GM21447 (cell line): ENCODE measurements around the gene BRME1.

Experiments
- ATAC-seq: cut with Tn5 transposase; IDR thresholded peaks from one replicate; pipeline ENCODE4 v1.9.1; 2021; ENCODE audit not compliant: unreplicated experiment

Gene BRME1

DNA sequence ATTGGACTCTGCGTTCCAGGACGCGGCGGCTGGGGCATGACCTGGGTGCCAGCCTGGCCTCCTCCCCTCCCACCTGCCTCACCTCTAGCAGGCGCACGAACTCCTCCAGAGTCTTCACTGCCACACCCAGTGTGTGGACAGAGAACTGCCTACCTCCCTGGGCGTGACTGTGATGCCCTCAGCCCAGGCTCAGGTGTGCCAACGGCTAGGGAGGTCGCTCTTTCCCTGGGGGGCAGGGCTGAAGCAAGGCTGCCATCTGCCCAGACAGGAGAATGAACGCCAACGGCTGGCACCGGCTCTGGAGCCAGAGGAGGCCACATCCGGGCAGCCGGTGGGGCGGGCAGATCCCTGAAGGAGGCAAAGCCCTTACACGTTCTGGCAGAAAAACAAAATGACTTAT lies 17.6 kb downstream of the BRME1 start:
- ATAC-seq = no peak

DNA sequence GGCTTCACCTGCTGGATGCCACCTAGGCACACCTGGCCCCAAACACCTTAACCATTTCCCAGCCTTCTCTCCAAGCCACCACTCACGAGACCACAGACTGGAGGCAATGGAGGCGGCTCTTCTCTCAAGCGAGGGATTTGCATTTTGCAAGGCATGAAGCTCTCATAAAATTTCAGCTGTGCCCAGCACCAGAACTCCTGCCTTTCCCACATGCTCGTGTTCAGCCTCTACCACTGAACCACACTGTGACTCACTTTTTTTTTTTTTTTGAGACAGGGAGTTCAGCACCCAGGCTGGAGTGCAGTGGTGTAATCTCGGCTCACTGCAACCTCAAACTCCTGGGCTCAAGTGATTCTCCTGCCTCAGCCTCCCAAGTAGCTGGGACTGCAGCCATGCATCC lies 18.4 kb downstream of the BRME1 start:
- no peak for ATAC-seq

DNA sequence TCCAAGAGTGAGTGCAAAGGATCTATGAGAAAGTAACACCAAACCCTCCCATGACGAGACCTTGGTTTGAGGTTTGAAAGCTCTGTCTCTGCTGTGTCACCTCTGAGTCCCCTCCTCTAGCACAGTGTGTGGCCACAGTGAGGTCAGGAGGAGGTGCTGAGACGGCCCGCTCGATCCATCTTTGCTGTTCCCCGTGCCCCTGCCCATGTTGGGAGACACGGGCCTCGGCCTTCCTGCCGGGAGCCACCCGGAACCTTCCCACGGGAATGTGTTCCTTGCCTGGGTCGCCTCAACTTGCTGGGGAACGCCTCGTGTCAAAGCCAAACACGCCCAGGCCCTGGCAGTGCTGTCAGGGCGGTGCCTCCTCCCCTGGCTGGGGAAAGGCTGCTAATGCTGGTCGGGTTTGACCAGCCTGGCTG lies 18.9 kb downstream of the BRME1 start:
- no peak for ATAC-seq

DNA sequence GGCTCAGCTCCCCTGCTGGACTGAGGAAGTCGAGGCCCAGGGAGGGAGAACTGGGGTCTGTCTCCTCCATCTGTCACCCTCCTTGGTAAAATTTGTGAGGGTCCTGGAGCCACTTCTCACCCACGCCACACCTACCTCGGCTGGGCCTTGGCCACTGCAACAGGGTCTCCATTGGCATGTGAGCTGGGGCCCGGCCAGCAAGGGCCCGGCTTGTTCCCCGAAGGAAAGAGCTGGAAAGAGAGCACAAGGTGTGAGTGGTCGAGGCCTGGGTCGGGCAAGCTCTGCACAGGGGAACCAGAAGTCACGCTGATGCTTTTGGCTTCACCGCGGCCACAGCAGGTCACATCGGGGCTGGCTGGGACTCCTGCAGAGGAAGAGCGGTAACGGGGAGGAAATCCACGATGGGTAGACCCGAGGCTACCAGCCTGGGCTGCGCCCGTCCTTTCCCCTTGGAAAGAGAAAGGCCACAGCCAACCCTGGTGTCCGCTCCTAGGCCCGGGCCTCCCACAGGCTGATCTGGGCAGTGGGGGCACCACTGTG lies 20.0 kb downstream of the BRME1 start:
- ATAC-seq = no peak

DNA sequence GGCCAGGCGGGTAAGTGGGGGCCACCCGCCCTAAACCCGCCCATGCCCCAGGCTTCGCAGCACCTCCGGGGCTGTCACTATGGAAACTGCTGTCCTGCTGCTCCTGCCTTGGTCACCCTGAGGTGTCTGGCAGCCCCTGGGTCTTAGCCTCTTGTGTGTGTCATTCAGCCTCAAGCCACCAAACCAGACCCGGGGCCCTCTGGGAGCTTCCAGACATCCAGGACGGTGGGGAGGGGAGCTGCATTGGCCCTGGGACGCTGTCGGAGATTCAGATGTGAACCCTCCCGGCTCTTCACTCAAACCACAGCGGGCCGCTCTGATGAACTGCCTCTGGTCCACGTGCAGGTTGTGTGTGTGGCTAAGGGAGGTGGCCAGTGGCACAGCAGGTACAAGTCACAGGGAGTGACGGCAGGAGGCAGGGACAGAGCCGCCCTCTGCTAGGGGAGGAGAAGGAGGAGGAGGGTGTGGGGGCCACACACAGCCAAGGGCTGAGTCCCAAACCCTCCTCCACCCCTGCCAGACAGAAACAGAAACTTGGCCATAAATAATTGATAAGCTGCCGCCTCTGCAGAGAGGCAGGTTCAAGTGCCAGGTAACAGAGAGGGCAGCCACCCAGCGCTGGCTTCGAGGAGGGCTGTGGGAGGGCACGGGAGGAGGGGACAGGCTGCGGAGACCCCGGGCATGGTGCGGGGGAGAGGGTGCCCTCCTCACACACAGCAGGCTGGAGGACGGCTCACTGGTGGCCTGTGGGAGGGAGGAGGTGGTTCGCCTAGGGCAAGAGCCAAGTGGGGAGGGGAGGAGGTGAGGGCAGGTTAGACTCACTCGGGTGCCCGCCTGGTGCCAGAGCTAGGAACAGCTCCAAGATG lies 21.0 kb downstream of the BRME1 start:
- ATAC-seq = no peak

DNA sequence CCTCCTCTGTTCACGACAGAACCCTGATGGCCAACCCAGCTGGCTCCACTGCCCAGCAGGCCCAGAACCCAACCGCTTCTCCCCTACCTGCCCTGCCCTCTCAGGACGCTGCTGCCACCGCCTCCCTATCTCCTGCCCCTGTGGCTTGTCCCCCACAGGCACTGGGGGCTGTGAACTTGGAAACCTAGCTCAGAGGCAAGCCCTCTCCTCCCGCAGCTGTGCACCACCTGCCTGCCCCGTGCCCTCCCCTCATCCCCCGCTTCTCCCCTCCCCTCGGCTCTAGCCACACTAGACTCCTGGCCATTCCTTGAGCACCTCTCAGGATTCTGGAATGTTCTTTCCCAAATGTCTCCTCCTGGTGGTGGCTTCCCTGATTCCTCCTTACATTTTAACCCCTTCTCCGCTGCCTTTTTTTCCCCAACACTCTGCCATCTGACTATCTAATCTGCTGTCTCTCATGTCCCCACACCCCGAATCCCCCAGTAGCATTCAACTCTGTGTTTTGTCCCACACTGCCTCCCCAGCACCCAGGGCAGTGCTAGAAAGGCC lies 22.3 kb downstream of the BRME1 start:
- ATAC-seq = no peak

DNA sequence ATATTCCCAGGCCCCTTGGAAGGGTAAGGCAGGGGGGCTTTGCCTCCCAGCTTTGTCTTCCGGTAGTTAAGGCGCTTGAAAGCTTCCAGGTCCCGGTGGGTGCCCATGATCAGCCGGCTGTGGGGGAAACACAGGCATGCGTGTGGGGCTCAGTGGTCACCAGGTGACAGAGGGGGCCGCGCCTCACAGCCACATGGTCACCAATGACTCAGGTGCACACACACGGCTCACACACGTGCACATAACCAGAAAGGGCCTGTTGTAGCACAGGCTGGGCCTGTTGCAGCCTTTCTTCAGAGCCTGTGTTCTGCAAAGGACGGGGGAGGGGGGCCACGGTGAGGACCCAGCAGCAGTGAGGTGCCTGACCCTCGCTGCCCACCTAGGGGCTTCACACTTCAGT lies 23.1 kb downstream of the BRME1 start:
- ATAC-seq = no peak

DNA sequence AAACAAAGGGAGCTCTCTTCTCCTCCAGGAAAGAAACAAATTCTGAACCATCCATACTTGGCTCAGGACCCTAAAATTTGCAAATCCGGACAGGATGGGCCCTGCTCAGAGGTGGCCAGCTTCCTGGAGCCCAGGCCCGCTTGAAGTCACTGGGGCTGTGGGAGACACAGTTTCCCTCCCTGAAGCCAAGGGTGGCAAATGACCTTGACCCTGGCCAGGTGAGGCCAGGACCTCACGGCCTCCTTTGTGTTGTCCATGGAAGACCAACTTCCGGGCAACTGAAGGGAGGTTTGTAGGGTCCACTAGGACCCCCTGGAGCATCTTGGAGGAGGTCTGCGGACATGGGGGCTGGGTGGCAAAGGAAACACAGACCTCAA lies 23.5 kb downstream of the BRME1 start:
- no peak for ATAC-seq

DNA sequence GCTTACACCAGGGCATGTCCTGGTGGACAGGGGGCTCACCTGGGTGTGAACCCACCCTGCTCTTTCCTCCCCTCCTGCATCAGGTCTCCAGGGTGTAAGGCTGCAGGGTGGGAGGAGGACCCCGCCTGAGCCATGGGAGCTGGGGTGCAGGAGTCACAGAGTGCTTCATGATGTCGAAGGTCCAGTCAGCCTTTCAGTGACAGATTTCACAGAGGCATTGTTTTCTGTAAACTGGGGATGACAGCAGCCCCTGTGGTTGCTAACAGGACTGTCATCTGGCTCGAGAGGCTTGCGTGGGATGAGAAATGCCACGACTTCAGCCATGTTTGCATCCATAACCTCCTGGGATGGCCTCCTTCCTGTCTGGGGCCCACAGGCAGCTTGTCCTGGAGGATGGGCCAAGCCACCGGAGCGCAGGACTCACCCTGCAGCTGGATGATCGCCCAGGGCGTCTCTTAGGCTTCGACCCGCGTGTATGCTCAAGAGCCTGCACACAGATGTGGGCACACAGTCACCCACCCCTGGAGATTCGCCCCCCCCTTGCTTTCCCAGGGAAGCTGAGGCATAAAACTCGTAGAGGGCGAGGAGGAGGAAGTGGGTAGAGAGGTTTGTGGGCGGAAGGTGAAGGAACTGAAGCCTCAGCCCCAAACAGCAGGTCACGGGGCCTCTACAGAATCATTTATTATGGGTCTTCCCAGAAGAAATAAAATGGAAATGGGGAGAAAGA lies 24.1 kb downstream of the BRME1 start:
- ATAC-seq = no peak

DNA sequence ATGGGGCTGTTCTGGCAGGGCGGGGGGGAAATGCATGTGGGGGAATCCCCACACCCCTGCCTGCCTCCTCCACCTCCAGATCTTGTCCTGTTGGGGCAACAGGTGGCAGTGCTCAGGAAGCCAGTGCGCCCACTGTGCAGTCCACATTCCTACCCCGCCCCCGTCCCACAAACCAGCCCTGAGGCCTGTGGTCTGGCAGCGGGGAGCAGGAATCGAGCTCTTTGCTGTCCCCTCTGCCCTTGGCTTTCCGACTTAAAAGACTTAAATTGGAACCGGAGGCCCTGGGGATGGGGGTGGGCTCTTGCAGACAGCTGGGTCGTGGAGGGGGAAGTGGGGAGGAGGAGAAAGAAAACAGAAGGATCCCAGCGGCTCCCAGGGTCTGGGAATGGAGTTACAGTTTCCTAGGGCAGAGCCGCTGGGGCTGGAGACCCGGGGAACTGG lies 24.6 kb downstream of the BRME1 start:
- no peak for ATAC-seq

DNA sequence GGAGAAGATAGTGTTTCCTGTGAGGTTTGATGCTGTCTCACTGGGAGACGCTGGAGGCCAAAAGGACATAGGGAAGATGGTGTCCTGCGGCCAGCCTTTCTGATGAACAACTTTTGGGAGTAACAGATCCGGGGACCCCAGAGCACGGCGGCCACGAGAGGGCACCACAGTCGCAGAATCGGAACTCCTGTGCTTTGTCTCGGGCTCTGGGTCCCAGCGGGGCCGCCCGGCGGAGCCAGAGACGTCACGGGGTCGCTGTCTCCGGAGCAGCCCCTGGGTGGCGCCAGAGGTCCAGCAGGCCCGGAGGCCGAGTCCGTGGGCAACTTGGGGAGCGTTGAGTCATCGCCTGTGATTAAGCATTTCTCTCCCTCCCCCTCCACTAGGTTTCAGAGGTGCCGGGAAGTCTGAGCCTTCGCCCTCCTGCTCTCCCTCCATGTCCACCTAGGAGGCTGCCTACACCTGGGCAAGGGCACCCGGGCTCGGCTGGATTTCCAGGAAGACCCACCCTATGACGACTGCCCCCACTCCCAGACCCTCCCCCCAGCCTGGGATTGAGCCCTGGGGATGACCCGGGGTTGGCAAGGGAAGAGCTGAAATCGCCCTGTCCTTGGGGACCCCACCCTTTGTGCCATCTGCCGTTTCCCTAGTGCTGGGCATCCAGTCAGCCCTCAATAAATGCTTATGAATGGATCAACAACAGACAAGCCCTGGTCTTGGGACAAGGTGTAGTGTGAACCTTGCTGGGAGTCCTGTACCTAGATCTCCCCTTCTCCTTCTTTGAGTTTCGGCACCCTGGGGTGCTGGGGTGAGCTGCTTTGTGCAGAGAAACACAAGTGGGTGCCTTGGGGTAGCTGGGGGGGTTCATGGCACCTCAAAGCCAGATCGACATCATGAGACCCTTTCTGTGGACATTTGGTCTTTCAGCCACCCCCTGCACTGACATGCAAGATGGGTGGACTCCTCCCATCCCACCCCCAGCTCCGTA lies 25.6 kb downstream of the BRME1 start:
- no peak for ATAC-seq

DNA sequence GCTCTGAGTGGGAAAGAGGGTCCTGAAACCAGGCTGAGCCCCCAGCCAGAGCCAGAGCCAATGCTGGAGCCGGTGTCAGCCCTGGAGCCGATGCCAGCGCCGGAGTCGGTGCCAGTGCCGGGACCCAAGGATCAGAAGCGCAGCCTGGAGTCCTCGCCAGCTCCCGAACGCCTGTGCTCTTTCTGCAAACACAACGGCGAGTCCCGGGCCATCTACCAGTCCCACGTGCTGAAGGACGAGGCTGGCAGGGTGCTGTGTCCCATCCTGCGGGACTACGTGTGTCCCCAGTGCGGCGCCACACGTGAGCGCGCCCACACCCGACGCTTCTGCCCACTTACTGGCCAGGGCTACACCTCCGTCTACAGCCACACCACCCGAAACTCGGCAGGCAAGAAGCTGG lies 28.6 kb downstream of the BRME1 start:
- no peak for ATAC-seq

DNA sequence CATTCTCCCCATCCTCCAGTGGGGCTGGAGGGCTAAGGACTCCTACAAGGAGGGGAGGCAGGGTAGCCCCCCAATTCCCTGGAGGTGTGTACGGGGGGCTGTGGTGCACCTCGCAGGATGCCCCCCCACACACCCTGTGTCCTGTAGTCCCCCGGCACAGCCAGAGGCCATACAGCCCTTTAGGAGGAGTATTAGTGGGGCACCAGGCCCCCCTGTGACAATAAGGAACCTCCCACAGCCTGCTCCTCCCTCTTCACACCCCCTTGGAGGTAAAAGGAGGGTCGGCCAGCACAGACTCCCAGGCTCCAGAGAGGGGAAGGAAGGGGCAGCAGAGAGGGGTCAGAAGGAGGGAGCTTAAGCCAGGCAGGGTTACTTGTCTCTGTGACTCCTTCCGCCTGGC lies 29.1 kb downstream of the BRME1 start, which contains the start of gene NANOS3:
Gene NANOS3, plus strand, starts transcription at position 301 of the 400 bp plus-strand sequence. CDS start 115 bp downstream, outside the sequence.
- ATAC-seq = no peak

DNA sequence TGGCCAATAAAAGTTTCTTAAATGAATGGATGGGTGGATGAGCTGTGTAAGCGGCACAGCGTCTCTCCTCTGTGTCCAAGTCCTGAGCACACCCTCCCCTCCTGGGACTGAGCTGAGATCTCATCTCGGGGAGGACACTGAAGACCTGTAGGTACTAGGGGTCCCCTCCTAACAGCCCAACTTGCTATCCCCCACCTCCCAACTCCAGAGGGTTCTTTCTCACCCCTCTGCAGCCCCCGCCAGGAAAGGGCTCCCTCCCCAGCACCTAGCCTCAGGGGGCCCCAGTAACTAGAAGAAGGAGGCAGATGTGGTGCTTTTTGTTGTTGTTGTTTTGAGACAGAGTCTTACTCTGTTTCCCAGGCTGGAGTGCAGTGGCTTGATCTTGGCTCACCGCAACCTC lies 30.1 kb downstream of the BRME1 start:
- ATAC-seq = no peak

DNA sequence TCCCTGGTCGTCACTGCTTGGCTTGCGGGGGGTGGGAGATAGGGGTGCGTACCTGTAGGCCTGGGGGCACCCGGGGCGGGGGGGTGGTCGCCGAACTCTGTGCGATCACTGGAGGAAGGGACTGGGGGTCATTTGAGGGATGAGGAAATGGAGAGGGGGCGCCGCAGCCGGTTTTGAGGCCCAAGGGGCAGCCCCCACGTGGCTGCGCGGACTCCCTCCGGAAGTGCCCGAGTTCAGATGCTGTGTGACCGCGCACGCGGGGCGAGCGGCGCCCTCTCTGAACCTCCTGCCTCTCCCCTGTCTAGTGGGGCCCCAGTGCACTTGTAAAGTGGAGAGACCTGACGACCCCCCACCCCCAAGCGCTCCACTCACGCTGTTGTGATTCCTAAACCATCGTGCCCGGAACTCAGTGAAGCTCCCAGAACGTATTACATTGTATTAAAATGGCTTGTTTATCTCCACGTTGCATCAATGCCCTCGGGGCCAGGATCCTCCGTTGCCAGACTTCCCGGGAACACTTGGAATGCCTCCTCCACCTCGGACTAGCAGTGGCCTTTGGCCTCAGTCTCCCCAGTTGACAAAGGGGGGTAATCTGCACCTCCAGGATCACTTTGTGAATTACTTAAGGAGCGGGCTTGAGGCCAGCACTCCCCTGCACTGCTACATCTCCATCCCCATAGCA lies 31.9 kb downstream of the BRME1 start:
- ATAC-seq = no peak

DNA sequence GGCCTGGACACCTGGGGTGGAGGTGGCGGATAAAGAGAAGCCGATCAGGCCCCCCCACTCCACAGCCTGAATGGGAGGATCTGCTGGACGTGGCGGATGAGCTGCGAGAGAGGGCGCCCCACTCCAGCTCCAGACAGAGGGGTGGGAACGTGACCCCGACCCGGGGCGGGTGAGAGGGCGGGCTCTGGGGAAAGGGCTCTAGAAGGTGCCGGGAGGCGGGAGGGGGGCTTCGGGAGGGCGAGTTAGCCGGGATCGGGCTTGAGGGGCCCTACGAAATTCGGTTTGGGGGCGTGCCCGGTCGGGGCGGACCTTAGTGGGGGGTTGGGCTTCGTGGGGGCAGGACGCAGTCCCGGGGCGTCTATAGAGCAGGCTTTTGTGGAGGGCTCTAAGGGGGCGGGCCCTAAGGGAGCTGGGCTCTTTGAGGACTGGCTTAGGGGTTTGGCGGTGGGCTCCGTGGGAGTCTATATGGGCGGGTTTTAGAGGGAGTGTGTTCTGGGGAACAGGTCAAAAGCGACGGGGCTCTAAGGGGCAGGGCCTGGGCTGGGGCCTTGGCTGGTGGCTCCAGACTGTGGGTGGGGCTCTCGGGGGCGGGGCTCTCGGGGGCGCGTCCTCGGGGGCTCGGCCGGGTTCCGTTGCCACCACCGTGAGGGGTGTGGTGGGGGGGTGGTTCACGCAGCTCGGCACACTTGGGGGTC lies 33.1 kb downstream of the BRME1 start:
- no peak for ATAC-seq

DNA sequence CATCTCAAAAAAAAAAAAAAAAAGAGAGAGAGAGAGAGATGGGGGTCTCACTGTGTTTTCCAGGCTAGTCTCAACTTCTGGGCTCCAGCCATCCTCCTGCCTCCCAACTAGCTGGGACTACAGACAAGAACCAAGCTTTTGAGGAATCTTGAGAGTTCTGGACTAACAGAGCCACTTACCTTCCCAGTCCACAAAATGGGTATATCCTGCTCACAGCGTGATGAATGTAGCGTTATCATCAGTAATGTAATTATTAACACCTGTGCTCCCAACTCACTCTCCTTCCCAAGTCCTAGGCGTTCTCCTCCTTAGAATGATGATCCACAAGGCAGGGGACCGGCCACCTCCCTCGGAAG lies 33.6 kb downstream of the BRME1 start:
- no peak for ATAC-seq

DNA sequence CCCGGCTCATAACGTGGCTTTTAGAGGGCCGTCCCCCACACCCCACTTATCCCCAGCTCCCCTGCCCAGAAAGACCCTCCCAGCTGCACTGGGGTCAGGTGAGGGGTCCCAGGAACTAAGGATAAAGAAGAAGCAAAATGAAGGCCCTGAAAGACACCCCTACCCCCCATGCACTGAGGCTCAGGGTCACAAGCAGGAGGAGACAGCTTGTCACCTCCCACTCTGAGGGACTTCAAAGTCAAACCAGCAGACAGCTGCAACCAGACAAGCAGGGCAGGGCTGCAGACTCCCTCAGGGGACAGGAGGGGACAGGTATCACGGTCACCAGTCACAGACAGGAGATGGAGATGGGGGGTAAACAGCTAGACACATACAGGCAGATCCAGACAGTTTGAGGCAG lies 35.0 kb downstream of the BRME1 start:
- ATAC-seq = no peak

DNA sequence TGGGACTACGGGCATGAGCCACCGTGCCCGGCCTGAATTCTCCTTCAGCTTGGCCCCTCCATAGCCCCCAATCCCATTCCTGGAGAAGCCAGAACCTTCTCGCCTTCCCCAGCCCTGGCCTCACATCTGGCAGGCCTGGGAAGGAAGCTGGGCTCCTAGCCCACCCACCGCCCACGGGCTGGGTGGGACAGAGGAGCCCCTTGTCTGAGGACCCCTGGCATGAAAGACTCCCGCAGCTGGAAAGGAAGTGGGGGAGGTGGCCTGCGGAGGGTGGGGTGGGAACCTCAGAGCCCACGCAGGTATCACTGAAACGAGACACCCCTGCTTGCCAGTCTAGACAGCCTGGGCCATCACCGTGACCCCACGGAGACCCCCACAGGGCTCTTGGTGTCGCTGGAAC lies 36.6 kb downstream of the BRME1 start:
- ATAC-seq = no peak
